GM21576 (cell line): ENCODE measurements around the gene TTBK1.

ENCODE experiments used
- ATAC-seq: cut with Tn5 transposase; IDR thresholded peaks from one replicate; pipeline ENCODE4 v1.9.1; 2021; ENCODE audit warnings: mild to moderate bottlenecking, moderate library complexity; ENCODE audit not compliant: unreplicated experiment

Gene TTBK1

DNA sequence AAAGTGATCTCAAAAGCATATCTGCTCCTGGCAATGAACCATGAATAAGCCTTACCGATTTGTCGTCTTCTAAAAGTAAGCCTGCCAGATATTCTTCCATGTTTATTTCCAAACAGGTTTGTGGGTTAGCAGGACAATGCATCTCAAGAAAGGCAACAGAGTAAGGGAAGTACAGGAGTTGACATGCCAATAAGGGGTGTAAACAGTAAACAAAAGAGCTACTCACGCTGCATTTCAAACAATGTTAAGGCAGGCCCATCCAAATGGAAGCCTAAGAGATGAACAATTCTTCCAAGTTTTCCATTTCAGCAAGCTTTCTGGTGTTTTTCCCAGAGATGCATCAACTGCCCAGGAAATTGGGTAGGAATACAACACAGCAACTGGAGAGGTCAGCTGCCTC is 93.1 kb downstream of the TTBK1 start:
- no peak for ATAC-seq
